EH (cell line): ENCODE measurements around the gene LDLR.
"Not testable (repeated sequence)": the region's sequence is repeated elsewhere in the genome, so short reads cannot be mapped to it uniquely, and the experiment has no call there.

Source experiments
- DNase-seq: peaks from one replicate; pipeline ENCODE4 v3.0.0-alpha.2; 2015; ENCODE audit warnings: low read depth

LDLR gene

GRCh38 chr19:11141937-11142527 lies 52.8 kb downstream of the LDLR start:
- no peak for DNase-seq

- peak; percentile 97 for DNase-seq
These were observed 53.4 kb downstream of the LDLR start for GRCh38 chr19:11142528-11143171.

- DNase-seq: no peak
These were observed 56.3 kb downstream of the LDLR start for GRCh38 chr19:11145536-11145924.

- no peak for DNase-seq
These were observed 58.7 kb downstream of the LDLR start for GRCh38 chr19:11148001-11148400.

- DNase-seq: no peak
These were observed 61.9 kb downstream of the LDLR start for GRCh38 chr19:11151181-11151580.

- peak; percentile 74 for DNase-seq
These were observed 63.2 kb downstream of the LDLR start for GRCh38 chr19:11152318-11153062.

DNA sequence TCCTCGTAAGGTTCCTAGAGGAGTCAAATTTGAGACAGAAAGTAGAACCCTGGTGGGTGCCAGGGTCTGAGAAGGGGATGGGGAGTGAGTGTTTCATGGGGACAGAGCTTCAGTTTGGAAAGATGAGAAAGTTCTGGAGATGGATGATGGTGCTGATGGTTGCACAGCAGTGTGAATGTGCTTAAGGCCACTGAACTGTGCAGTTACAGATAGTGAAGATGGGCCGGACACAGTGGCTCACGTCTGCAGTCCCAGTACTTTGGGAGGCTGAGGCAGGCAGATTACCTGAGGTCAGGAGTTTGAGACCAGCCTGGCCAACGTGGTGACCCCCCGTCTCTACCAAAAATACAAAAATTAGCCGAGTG lies 65.4 kb downstream of the LDLR start:
- no peak for DNase-seq

- DNase-seq: peak; percentile 99
These were observed 66.3 kb downstream of the LDLR start, which contains the start of gene SPC24 for GRCh38 chr19:11155373-11156120. Gene SPC24, minus strand, starts transcription at chr19:11155782. Its CDS starts 6 bp downstream, at chr19:11155776.

- peak; percentile 21 for DNase-seq
These were observed 70.6 kb downstream of the LDLR start for GRCh38 chr19:11159598-11160439.

DNA sequence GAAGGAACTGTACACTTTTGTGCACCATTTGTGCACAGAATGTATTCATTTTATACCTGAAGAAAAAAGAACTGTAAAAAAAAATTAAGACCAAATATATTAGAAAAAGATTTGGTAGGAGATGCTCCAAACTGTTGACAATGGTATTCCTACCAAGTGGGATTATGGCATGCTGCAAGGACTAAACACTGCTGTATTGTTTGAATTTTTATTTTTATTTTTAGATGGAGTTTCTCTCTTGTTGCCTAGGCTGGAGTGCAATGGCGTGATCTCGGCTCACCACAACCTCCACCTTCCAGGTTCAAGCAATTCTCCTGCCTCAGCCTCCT lies 71.1 kb downstream of the LDLR start:
- DNase-seq: not testable (repeated sequence)

DNA sequence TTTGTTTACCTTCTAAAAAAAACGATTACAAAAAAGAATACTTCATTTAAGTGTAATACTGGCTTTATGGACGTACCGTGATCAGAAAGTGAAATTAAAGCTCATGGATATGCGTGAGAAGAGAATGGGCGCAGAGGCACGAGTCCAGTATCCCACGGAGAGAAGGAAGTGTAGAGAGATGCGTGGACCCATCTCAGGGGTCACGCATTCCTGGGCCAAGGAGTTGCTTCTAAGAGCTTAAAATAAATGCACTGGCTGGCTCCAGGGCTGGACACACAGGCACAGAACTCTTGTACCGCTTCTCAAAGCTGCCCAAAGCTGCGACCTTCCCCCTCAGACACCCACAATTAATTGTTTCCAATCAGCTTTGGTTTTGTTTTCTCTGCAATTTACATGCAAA lies 75.0 kb downstream of the LDLR start:
- DNase-seq: no peak

DNA sequence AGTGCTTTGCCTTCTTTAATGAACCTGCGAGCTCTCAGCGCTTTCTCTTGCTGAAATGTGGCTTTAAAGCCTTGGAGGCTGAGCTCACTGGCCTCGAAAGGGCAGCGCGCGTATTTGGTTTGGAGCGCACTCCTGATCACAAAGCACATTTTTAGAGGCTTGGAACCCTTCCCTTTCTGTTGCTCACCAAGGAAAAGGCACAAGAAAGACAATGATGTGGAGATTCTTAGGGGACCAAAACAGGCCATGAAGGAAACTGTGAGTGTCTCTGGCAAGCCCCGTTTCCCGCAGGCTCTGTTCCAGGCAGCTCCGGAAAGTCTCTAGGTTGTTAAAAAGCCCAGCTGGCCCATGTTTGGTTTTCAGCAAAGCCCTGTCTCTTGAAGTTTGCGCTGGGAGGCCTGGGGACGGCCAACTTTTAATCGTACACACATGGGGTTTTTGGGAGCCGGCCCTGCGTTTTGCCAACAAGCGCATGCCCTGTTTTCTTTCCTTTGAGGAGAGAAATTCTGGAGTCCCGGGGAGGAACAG lies 75.7 kb downstream of the LDLR start:
- peak; percentile 90 for DNase-seq

- peak; percentile 74 for DNase-seq
These were observed 76.3 kb downstream of the LDLR start for GRCh38 chr19:11165486-11166030.

DNA sequence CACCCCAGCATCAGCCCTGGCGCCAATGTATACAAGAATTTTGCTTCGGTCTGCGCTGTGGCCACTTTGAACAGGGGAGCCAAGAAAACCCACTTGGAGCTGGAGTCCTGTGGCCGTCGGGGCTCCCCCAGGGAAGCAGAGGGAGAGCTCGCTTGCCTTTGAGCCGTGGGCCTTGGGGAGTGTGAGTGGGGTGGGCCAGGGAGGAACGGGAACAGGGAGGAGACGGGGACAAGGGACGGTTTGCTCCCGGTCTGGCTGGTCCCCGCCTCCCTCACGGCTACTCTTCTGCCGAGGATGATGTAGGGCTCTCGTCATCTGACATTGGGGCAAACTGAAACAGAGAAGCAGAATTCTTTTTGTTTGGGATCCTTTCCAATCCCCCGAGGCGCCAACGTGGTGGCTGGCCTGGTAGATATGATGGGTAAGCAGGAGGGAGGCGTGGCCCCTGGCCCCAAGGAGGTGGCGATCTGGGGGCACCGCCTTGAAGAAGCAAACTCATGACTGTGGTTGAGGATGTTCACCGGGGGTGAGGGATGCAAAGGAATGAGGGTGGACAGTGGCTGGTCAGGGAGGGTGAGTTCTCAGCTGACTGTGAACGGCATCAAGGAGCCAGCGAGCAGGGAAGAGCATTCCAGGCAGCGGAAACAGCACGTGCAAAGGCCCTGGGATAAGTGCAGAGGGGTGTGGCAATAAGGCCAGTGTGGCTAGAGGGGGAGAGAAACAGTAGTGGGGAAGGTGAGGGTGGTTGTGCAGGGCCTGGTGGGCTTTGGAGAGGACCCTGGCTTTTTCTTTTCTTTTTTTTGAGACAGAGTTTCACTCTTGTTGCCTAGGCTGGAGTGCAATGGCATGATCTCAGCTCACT lies 77.2 kb downstream of the LDLR start:
- peak; percentile 99 for DNase-seq

GRCh38 chr19:11168568-11168967 lies 79.3 kb downstream of the LDLR start:
- DNase-seq: peak; percentile 99

DNA sequence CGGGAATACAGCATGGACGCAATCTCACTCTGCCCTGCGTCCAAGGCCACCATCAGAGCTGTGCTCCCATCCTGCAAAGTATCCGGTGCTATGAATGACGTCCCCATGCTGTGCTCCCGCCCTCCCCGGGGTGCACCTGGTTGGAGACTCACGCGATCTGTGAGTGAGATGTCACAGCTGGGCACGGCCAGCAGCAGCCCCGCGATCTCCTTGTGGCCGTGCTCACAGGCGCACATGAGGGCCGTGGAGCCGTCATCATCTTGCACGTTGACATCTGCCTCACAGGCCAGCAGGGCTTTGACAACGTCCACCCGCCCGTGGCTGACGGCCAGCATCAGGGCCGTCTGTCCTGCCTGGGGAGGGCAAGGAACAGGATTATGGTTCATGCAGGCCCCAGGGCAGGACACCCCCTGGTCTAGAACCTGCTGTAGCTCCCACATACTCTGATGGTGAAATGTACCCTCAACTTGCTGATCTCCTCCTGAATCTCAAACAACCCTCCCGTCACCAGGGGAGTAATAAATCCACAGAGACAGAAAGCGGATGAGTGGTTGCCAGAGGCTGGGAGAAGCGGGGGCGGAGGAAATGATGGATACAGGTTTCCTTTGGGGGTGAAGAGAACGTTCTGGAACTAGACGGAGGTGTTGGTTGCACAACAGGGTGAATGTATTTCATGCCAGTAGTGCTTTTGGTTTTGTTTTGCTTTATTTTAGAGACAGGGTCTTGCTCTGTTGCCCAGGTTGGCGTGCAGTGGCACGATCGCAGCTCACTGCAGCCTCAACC lies 80.8 kb downstream of the LDLR start:
- DNase-seq: peak; percentile 10

DNA sequence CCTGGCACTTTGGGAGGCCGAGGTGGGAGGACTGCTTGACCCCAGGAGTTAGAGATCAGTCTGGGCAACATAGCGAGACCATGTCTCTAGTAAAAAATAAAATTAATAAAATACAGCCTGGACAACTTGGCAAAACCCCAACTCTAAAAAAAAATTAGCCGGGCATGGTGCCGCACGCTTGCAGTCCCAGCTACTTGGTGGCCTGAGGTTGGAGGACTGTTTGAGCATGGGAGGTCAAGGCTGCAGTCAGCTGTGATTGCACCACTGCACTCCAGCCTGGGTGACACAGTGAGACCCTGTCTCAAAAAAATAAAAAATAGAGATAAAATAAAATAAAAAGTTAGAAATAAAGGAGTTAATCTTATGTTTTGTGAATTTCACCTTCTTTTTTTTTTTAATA lies 81.9 kb downstream of the LDLR start:
- no peak for DNase-seq

DNA sequence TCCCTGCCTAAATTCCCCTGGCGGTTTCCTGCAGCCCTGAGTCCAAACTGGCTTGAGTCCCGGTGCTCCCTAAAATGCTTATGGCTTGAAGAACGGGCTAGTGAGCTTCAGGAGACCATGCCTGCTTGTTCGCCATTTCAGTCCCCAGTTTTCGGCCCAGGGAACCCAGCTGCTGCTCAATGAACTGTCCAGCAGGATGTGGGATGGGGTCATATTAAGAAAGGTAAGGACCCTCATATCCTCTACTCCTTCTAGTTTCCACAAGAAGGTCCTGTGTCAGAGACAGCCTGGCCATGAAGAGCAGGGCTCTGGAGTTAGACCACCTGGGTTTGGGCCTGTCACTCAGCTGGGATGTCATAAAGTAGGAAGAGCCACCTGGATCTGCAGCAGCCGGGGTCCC lies 83.3 kb downstream of the LDLR start:
- DNase-seq: no peak

DNA sequence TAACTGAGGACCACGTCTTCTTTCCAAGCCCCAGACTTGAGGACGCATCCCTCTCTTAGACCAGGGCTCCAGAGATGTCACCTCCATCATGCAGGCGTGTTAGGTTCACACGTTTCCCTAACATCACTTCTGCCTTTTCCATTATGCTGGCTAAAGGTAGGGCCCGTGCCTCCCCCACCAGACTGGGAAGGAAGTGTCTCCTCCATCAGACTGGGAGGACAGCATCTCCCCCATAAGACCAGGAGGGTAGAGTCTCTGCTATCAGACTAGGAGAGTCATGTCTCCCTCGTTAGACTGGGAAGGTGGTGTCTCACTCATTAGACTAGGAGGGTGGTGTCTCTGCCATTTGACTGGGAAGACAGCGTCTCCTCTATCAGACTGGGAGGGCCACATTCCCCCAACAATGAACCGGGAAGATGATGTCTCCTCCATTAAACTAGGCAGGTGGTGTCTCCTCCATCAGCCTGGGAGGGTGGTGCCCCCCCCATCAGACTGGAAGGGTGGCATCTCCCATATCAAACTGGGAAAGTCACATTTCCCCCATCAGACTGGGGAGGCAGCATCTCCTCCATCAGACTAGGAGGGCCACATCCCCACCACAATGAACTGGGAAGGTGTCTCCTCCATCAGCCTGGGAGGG lies 84.4 kb downstream of the LDLR start:
- DNase-seq: no peak
